Lung (tissue), 12 donors: ENCODE measurements around the gene ZNF865. TPM values are rescaled to one million over a fixed set of nuclear protein-coding genes. Genes with fewer than 3 reads are reported as not detected.

Source experiments
- ATAC-seq: fragments of 200-7000 bp; cut with Tn5 transposase; one replicate; pipeline ENCODE4 v1.9.1; 2020; ENCODE audit warnings: moderate number of reproducible peaks; ENCODE audit not compliant: insufficient read depth, low FRiP score
- DNase-seq, 3 donors: peaks; one replicate each; pipeline ENCODE4 v3.0.0-alpha.2; 2013 to 2017
- H3K27ac ChIP-seq, 2 donors: one replicate each; pipeline ENCODE4 v1.5.1; 2013; ENCODE audit warnings: mild to moderate bottlenecking in 2 of 2, moderate library complexity in 2 of 2, control low read depth in 1 of 2, inconsistent platforms in 1 of 2, low read depth in 1 of 2, low read length in 1 of 2
- H3K27me3 ChIP-seq, 3 donors: one replicate each; pipeline ENCODE4 v1.5.1; 2013; ENCODE audit warnings: low read length in 2 of 3; ENCODE audit not compliant: control insufficient read depth in 3 of 3, insufficient read depth in 3 of 3
- H3K36me3 ChIP-seq, 4 donors: one replicate each; pipeline ENCODE4 v1.5.1; 2013; ENCODE audit warnings: low read length in 4 of 4, mild to moderate bottlenecking in 1 of 4, moderate library complexity in 1 of 4; ENCODE audit not compliant: control insufficient read depth in 4 of 4, insufficient read depth in 4 of 4
- H3K4me1 ChIP-seq, 5 donors: one replicate each; pipeline ENCODE4 v1.5.1; 2013; ENCODE audit warnings: low read length in 5 of 5, mild to moderate bottlenecking in 2 of 5, moderate library complexity in 1 of 5; ENCODE audit not compliant: control insufficient read depth in 5 of 5, insufficient read depth in 5 of 5
- H3K4me3 ChIP-seq: one replicate; pipeline ENCODE4 v1.5.1; 2013; ENCODE audit warnings: mild to moderate bottlenecking, control low read depth, moderate library complexity
- H3K9ac ChIP-seq, 2 donors: one replicate each; pipeline ENCODE4 v1.5.1; 2013; ENCODE audit warnings: low read length in 2 of 2, control low read depth in 1 of 2; ENCODE audit not compliant: insufficient read depth in 1 of 2
- H3K9me3 ChIP-seq, 4 donors: one replicate each; pipeline ENCODE4 v1.5.1; 2013; ENCODE audit warnings: low read length in 3 of 4, mild to moderate bottlenecking in 1 of 4, moderate library complexity in 1 of 4; ENCODE audit not compliant: control insufficient read depth in 4 of 4, insufficient read depth in 3 of 4
- WGBS, 2 donors: extraction: QIAGEN DNeasy Blood & Tissue Kit; methylation state at CpG; one replicate each; pipeline ENCODE4 v1.1.7; 2013; 5-methylcytosine and 5-hydroxymethylcytosine counted together
- polyA plus RNA-seq, 2 donors: library from polyadenylated mRNA; stranded (reverse); fragments of 200-250 nt; gene quantifications; one replicate each; pipeline ENCODE4 v1.2.1, GENCODE V29; 2013
- total RNA-seq, 2 donors: library from RNA; depleted of rRNA in 1 of 2; stranded (reverse); fragments of >200 nt in 1 of 2; gene quantifications; one replicate each; pipeline ENCODE4 v1.2.1, GENCODE V29; 2014 to 2021
- TF ChIP-seq, protein P1 (sequence below): IDR thresholded peaks from 2 replicates; pipeline ENCODE4 v1.5.1; 2012; ENCODE audit warnings: mild to moderate bottlenecking; ENCODE audit errors: control extremely low read depth, extremely low read depth
- donor health status: control.
- donor health status: control.
- donor health status: Bipolar disorder and iron deficiency.
- donor health status: healthy.
- donor health status: DM: yes; HTN: yes; CAD: no.

Gene ZNF865
- total and polyA plus RNA-seq, 4 donors = 5.1 to 19.3 (median 10.0) TPM

DNA sequence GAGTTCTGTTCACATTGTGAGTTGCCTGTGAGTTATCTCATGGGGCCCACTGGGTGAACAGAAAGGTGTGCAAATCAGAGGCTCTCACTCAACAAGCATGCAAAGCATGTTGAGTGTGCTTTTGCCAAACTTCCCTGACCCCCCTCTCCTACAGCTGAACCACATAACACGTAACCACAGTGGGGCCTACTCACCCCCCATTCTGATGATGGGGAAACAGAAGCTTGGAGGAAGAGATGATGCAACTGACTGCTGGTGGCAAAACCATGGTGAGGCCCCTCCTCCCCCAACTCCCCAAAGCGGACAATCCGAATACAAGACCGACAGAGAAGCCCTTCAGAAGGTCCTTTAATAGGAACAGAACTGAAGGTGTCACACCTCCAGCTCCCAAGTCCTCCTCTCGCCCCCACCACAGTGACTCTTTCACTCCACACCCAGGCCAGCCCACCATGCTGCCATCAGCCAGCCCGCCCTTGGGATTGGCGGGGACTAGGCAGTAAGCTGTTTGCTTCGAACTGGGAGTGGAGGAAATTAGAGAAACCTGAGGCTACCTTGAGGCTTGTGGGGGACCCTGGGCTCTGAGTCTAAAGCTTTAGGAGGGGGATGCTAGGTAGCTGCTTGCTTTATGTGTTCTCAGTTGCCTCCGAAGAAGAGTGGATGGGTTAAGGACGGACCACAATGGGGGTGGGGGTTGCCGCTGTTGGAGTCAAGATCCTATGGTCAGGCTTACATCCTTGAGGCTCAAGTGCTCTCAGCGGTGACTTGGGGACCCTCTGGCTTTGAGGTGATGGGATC is 15.2 kb downstream of the ZNF865 start:
- 55 to 81% methylated on average over 12 of the region's 12 CpGs for WGBS, 2 donors
- peak overlapping the region in 1 of 2 donors; percentile 12 for H3K27ac ChIP-seq

DNA sequence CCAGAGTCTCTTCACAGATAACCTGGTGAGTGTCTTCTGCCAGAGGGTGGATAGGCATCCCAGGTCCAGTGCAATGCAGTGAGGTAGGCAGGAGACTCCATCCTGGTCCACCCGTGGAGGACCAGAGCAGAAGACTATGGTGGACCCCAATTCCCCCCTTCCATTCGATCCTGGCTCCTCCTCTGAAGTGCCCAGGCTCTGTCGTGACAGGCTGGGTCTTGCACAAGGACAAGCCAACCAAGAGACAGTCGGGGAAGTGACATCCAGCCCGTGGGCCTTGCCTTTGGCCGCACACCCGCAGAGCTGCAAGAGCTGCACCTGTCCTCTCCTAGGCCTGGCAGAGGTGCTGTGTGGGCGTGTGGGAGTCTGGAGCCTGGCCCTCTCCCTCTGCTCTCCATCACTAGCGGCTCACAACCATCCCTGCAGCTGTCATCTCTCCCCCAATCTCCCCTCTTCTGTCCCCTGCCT is 15.8 kb downstream of the ZNF865 start:
- no peak overlapping the region for H3K4me3 ChIP-seq
- no peaks in the 10 kb centered on the region for H3K9me3 ChIP-seq
- TF ChIP-seq, protein P1, sequence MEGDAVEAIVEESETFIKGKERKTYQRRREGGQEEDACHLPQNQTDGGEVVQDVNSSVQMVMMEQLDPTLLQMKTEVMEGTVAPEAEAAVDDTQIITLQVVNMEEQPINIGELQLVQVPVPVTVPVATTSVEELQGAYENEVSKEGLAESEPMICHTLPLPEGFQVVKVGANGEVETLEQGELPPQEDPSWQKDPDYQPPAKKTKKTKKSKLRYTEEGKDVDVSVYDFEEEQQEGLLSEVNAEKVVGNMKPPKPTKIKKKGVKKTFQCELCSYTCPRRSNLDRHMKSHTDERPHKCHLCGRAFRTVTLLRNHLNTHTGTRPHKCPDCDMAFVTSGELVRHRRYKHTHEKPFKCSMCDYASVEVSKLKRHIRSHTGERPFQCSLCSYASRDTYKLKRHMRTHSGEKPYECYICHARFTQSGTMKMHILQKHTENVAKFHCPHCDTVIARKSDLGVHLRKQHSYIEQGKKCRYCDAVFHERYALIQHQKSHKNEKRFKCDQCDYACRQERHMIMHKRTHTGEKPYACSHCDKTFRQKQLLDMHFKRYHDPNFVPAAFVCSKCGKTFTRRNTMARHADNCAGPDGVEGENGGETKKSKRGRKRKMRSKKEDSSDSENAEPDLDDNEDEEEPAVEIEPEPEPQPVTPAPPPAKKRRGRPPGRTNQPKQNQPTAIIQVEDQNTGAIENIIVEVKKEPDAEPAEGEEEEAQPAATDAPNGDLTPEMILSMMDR = no peak
- DNase-seq = no peak
- no peaks in the 10 kb centered on the region for H3K27me3 ChIP-seq
- H3K9ac ChIP-seq = no peak overlapping the region
- H3K36me3 ChIP-seq = peaks cover 3 to 31% (median 14%) of the 10 kb centered on the region in 4 donors
- H3K4me1 ChIP-seq = peaks cover 3 to 27% (median 8%) of the 10 kb centered on the region in 5 donors
- ATAC-seq = no peak
- no peak overlapping the region for H3K27ac ChIP-seq
- 57 to 75% methylated on average over 9 of the region's 9 CpGs for WGBS, 2 donors

More for the DNA sequence above, 15.2 kb downstream of the ZNF865 start:
- no peak for DNase-seq
- H3K9ac ChIP-seq = no peak overlapping the region
- H3K9me3 ChIP-seq = no peaks in the 10 kb centered on the region
- TF ChIP-seq, protein P1 = no peak
- ATAC-seq = no peak
- H3K36me3 ChIP-seq = peaks cover 3 to 37% (median 16%) of the 10 kb centered on the region in 4 donors
- peaks cover 3 to 27% (median 8%) of the 10 kb centered on the region in 5 donors for H3K4me1 ChIP-seq
- H3K4me3 ChIP-seq = no peak overlapping the region
- H3K27me3 ChIP-seq = no peaks in the 10 kb centered on the region

DNA sequence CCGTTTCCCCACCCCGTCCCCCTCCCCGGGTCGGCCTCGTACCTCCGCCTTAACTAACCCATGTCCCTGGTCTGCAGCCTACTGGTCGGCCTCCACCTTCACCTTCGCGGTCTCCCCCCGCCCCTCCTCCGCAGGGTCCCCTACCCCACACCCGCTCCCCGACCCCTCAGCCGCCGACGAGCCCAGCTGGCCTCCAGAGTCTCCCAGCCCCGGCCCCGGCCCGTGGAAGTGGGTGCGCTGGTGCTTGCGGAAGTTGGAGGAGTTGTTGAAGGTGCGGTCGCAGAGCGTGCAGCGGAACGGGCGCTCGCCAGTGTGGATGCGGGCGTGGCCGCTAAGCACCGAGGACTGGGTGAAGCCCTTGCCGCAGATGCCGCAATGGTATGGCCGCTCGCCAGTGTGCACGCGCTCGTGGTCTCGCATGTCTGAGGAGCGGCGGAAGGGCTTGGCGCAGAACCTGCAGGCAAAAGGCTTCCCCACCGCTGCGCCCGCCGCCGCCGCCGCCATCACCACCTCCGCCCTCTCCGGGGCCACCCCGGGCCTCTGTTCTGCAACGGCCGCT is 16.3 kb downstream of the ZNF865 start:
- TF ChIP-seq, protein P1 = no peak
- WGBS, 2 donors = 96 to 97% methylated on average over 54 to 55 of the region's 55 CpGs
- ATAC-seq (no peak), DNase-seq (no peak)
- Histone ChIP-seq H3K9me3 (no peaks in the 10 kb centered on the region), H3K4me1 (peaks cover 3 to 27% (median 8%) of the 10 kb centered on the region in 5 donors), H3K4me3 (no peak overlapping the region), H3K9ac (no peak overlapping the region), H3K36me3 (peaks cover 3 to 26% (median 11%) of the 10 kb centered on the region in 4 donors), H3K27me3 (no peaks in the 10 kb centered on the region), H3K27ac (no peak overlapping the region)
